CD14-positive monocyte (primary cell): ENCODE results near the gene DNAH7. TPM values are rescaled to one million over a fixed set of nuclear protein-coding genes. Genes with fewer than 3 reads are reported as not detected.

Experiments
- DNase-seq, 3 donors: peaks; one replicate each; pipeline ENCODE4 v3.0.0-alpha.2; 2011 to 2022
- H2AFZ ChIP-seq: 2 replicates; pipeline ENCODE4 v1.6.0; 2012; ENCODE audit warnings: mild to moderate bottlenecking, low read depth, low read length, inconsistent platforms; ENCODE audit not compliant: insufficient read depth, poor library complexity, severe bottlenecking
- H3K27ac ChIP-seq, 2 donors: 1 replicate in 1 of 2; 2 replicates in 1 of 2; pipeline ENCODE4 v1.5.1; 2012 to 2013; ENCODE audit warnings: low read length in 2 of 2, control low read depth in 1 of 2, inconsistent platforms in 1 of 2, low read depth in 1 of 2, mild to moderate bottlenecking in 1 of 2
- H3K27me3 ChIP-seq, 2 donors: one replicate each; pipeline versions ENCODE4 v1.6.0 to v1.6.1; 2011 to 2013; ENCODE audit warnings: low read length in 2 of 2; ENCODE audit not compliant: control insufficient read depth in 2 of 2, insufficient read depth in 2 of 2
- H3K36me3 ChIP-seq, 2 donors: replicated peaks in 1 of 2; 1 replicate in 1 of 2; 2 replicates in 1 of 2; pipeline versions ENCODE4 v1.5.1 to v1.6.1; 2012 to 2013; ENCODE audit warnings: low read length in 2 of 2, control low read depth in 1 of 2, inconsistent platforms in 1 of 2, mild to moderate bottlenecking in 1 of 2; ENCODE audit not compliant: insufficient read depth in 2 of 2, control insufficient read depth in 1 of 2
- H3K4me1 ChIP-seq, 2 donors: 1 replicate in 1 of 2; 2 replicates in 1 of 2; pipeline versions ENCODE4 v1.5.1 to v1.6.1; 2012 to 2013; ENCODE audit warnings: low read length in 2 of 2, control low read depth in 1 of 2, inconsistent platforms in 1 of 2, mild to moderate bottlenecking in 1 of 2, moderate library complexity in 1 of 2; ENCODE audit not compliant: insufficient read depth in 2 of 2, control insufficient read depth in 1 of 2
- H3K4me2 ChIP-seq: replicated peaks from 2 replicates; pipeline ENCODE3; 2012; ENCODE audit warnings: low read length, moderate library complexity, mild to moderate bottlenecking; ENCODE audit not compliant: poor library complexity, severe bottlenecking; ENCODE audit errors: extremely low read depth
- H3K4me3 ChIP-seq, 3 experiments: fragments of 200-600 bp in 1 of 3; sonication (generic) in 1 of 3; replicated peaks in 1 of 3; 1 replicate in 2 of 3; 2 replicates in 1 of 3; pipeline ENCODE4 v1.5.1; 2011 to 2013; ENCODE audit warnings: low read length in 3 of 3, mild to moderate bottlenecking in 3 of 3, control low read depth in 2 of 3, low read depth in 2 of 3, inconsistent platforms in 1 of 3, moderate library complexity in 1 of 3
- H3K79me2 ChIP-seq: 2 replicates; pipeline ENCODE4 v1.6.0; 2012; ENCODE audit warnings: mild to moderate bottlenecking, control low read depth, inconsistent platforms, low read length, moderate library complexity; ENCODE audit not compliant: insufficient read depth
- H3K9ac ChIP-seq: 2 replicates; pipeline ENCODE4 v1.6.0; 2017; ENCODE audit warnings: low read length, mild to moderate bottlenecking; ENCODE audit not compliant: insufficient read depth, poor library complexity, severe bottlenecking
- H3K9me3 ChIP-seq, 2 donors: replicated peaks in 1 of 2; 1 replicate in 1 of 2; 2 replicates in 1 of 2; pipeline versions ENCODE4 v1.5.1 to v1.6.1; 2012 to 2013; ENCODE audit warnings: low read length in 2 of 2, control low read depth in 1 of 2; ENCODE audit not compliant: control insufficient read depth in 1 of 2, insufficient read depth in 1 of 2
- H4K20me1 ChIP-seq: 2 replicates; pipeline ENCODE4 v1.6.0; 2012; ENCODE audit warnings: mild to moderate bottlenecking, low read length, control low read depth, moderate library complexity; ENCODE audit not compliant: insufficient read depth
- H3K27ac Mint-ChIP-seq, 7 donors: one replicate each; pipeline ENCODE4 v1.8.0; 2020; ENCODE audit warnings: mild to moderate bottlenecking in 7 of 7, mixed read lengths in 7 of 7, moderate library complexity in 6 of 7, inconsistent platforms in 2 of 7
- H3K27me3 Mint-ChIP-seq, 3 donors: one replicate each; pipeline ENCODE4 v1.8.0; 2021 to 2022; ENCODE audit warnings: low read depth in 3 of 3, mild to moderate bottlenecking in 3 of 3, mixed read lengths in 3 of 3, moderate library complexity in 3 of 3, inconsistent platforms in 1 of 3
- H3K36me3 Mint-ChIP-seq, 2 donors: one replicate each; pipeline ENCODE4 v1.8.0; 2020; ENCODE audit warnings: mixed read lengths in 2 of 2, inconsistent platforms in 1 of 2, mild to moderate bottlenecking in 1 of 2
- H3K4me1 Mint-ChIP-seq: one replicate; pipeline ENCODE4 v1.8.0; 2020; ENCODE audit warnings: mild to moderate bottlenecking, mixed read lengths
- H3K4me3 Mint-ChIP-seq, 2 donors: one replicate each; pipeline ENCODE4 v1.8.0; 2020; ENCODE audit warnings: mild to moderate bottlenecking in 2 of 2, mixed read lengths in 2 of 2, moderate library complexity in 1 of 2
- H3K9me3 Mint-ChIP-seq, 7 donors: one replicate each; pipeline ENCODE4 v1.8.0; 2020 to 2022; ENCODE audit warnings: mixed read lengths in 7 of 7, mild to moderate bottlenecking in 6 of 7, moderate library complexity in 6 of 7, inconsistent platforms in 2 of 7
- WGBS: methylation state at CpG from one replicate; pipeline ENCODE4 v1.1.5; 2013; ENCODE audit warnings: missing lambda C conversion rate; ENCODE audit not compliant: insufficient coverage; 5-methylcytosine and 5-hydroxymethylcytosine counted together
- intact Hi-C, 2 donors: fragments of 100-400 bp; cut with micrococcal nuclease; formaldehyde crosslinking; loops; one replicate each; pipeline versions ENCODE4 v1.15.0 to v1.15.1; 2023
- polyA plus RNA-seq, 3 donors: library from polyadenylated mRNA; depleted of rRNA in 1 of 3; unstranded in 2 of 3; stranded (reverse) in 1 of 3; fragments of 300-500 nt in 2 of 3; fragments of >200 nt in 1 of 3; fragmentation: Illumina TruSeq in 2 of 3; gene quantifications; 1 replicate in 2 of 3; 2 replicates in 1 of 3; pipeline ENCODE4 v1.2.3, GENCODE V29; 2012 to 2021
- TF ChIP-seq, protein P1 (sequence below): fragments of 200-600 bp; IDR thresholded peaks from one replicate; pipeline ENCODE4 v1.8.0; 2022; ENCODE audit warnings: antibody characterized with exemption, mild to moderate bottlenecking

DNAH7 gene
- polyA plus RNA-seq, 3 donors: 0.07 TPM; not detected in 2

DNA sequence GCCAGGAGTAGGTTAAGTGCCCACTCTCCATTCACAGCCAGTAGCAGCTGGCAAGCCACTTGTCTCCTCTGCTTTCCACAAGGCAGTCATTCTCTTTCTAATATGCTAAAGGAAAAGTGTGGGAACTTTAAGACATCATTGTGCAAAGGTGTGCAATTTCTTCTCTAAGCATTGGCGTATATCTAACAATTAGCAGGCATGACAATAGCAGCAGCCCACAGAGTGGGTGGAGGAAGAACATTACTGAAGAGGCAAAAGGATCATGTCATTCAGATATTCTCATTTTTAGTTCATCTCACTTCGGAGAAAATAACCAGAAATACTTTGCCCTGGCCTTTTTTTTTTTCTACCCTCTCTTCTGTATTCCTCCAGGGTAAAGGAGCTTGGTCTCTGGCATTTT, 177.6 kb downstream of the DNAH7 start:
- no peak overlapping the region for H3K27ac Mint-ChIP-seq
- Histone ChIP-seq H3K9ac (no peak overlapping the region), H3K4me3 (no peak overlapping the region), H3K9me3 (no peaks in the 10 kb centered on the region), H3K4me2 (no peak overlapping the region), H3K27ac (no peak overlapping the region), H3K79me2 (no peaks in the 10 kb centered on the region), H3K27me3 (no peaks in the 10 kb centered on the region), H3K36me3 (no peaks in the 10 kb centered on the region), H4K20me1 (no peaks in the 10 kb centered on the region), H3K4me1 (no peaks in the 10 kb centered on the region), H2AFZ (no peak overlapping the region)
- H3K9me3 Mint-ChIP-seq: peaks cover 0 to under 1% (median 0%) of the 10 kb centered on the region in 7 donors
- H3K36me3 Mint-ChIP-seq: no peaks in the 10 kb centered on the region
- no peaks in the 10 kb centered on the region for H3K27me3 Mint-ChIP-seq
- no CpG with 5 or more reads among the region's 2 CpGs for WGBS
- TF ChIP-seq, protein P1, sequence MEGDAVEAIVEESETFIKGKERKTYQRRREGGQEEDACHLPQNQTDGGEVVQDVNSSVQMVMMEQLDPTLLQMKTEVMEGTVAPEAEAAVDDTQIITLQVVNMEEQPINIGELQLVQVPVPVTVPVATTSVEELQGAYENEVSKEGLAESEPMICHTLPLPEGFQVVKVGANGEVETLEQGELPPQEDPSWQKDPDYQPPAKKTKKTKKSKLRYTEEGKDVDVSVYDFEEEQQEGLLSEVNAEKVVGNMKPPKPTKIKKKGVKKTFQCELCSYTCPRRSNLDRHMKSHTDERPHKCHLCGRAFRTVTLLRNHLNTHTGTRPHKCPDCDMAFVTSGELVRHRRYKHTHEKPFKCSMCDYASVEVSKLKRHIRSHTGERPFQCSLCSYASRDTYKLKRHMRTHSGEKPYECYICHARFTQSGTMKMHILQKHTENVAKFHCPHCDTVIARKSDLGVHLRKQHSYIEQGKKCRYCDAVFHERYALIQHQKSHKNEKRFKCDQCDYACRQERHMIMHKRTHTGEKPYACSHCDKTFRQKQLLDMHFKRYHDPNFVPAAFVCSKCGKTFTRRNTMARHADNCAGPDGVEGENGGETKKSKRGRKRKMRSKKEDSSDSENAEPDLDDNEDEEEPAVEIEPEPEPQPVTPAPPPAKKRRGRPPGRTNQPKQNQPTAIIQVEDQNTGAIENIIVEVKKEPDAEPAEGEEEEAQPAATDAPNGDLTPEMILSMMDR: no peak
- no peak for DNase-seq
- intact Hi-C loops: no loop called here
- H3K4me1 Mint-ChIP-seq: no peaks in the 10 kb centered on the region
- no peak overlapping the region for H3K4me3 Mint-ChIP-seq

DNA sequence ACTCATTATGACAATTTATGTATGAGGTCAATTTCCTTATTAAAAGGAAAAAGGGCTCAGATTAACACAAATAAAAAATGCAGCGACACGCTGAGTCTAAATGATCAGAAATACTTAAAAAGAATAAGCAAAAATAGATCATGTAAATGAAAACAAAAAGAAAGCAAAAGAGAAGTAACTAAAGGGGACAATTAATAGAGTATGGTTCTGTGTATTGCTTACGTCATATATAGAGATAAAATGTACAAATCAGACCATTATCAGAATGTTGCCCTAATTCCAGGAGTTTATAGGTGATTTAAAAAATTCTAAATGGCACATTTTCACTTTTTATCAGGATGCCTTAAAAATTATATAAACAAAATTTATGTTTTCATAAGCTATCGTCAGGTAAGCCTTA, 189.5 kb downstream of the DNAH7 start:
- TF ChIP-seq, protein P1: no peak
- DNase-seq: no peak
- Histone ChIP-seq H3K27me3 (no peaks in the 10 kb centered on the region), H3K9ac (no peak overlapping the region), H3K27ac (no peak overlapping the region), H3K9me3 (no peaks in the 10 kb centered on the region), H3K4me2 (no peak overlapping the region), H2AFZ (no peak overlapping the region), H3K4me3 (no peak overlapping the region), H3K4me1 (no peaks in the 10 kb centered on the region), H3K79me2 (no peaks in the 10 kb centered on the region), H3K36me3 (no peaks in the 10 kb centered on the region), H4K20me1 (no peaks in the 10 kb centered on the region)
- Mint-ChIP-seq H3K4me3 (no peak overlapping the region), H3K4me1 (no peaks in the 10 kb centered on the region), H3K27ac (no peak overlapping the region), H3K27me3 (peaks cover 0 to 4% (median 0%) of the 10 kb centered on the region in 3 donors), H3K9me3 (peaks cover 0 to 6% (median 2%) of the 10 kb centered on the region in 7 donors), H3K36me3 (no peaks in the 10 kb centered on the region)
- no CpG with 5 or more reads among the region's 4 CpGs for WGBS
- intact Hi-C loops: no loop called here
